Stimulated activated CD8-positive, alpha-beta memory T cell treated with anti-CD3 and anti-CD28 coated beads, Interleukin-15, amount 100 ng/mL, for 1 hour (primary cell): ENCODE results near the gene HPS4.
"Not testable (repeated sequence)": the region's sequence is repeated elsewhere in the genome, so short reads cannot be mapped to it uniquely, and the experiment has no call there.

ENCODE experiments used
- DNase-seq: peaks from one replicate; pipeline ENCODE4 v3.0.0-alpha.2; 2020; ENCODE audit warnings: low read depth

HPS4 gene

GRCh38 chr22:26442086-26442756, 41.4 kb downstream of the HPS4 start:
- DNase-seq: no peak

GRCh38 chr22:26439559-26439958, 44.0 kb downstream of the HPS4 start:
- no peak for DNase-seq

- DNase-seq: not testable (repeated sequence)
Measured at GRCh38 chr22:26438776-26439175, 44.8 kb downstream of the HPS4 start.

DNA sequence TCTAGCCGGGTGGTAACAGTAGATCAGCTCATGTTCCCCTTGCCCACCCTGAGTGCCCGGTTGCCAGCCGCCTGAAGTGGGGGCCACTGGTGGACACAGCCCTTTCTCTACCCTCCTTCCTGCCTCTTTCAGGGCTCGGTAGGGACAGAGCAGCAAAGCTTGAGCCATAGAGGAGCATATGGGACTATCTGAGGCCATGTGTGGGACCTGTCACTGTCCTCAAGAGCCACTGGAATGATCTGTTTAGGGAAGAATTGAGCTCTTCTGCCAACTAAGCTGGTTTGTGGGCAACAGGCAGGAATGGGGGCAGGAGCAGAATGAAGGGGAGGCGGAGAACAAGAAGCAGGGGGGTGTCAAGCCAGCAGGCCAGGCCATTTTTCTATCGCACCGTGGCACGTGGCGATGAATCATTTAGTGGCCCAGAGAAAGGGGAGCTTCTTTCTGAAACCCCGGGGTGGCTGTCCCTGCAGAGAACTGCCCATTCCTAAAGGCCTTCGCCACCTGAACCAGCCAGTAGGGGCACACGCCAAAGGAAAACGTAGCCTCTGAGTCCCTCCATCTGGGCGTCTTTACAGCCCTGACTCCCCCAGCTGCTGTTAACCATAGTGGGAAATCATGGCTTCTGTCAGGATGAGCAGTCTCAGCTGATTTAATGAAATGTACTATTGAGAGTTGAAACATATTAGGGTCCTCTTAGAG, 45.7 kb downstream of the HPS4 start:
- no peak for DNase-seq

DNA sequence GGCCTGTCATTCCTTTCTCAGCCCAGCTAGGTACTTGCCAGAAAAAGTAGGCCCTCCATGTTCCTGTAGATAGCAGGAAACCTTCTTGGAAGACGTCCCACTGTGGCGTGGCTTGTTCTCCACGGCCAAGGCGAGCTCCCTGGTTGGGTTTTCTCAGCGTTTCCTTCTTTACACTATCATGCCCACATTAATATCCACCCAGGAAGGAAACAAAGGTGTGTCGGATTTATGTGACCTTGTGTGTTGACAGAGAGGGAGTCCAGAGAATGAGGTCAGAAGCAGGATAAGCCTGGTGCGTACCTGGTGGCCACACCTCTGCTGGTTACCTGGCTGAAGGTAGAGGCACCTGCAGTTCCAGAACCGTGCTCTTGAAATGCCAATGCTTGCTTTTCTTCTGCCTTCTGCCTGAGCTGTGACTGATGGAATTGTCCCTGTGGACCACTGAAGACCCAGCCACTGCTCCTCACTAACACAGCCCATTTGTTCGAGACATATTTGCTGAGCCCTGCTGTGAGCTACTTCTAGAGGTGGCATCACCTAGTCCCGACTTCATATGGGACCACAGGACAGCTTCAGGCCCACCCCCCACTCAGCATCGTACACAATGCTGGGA, 46.6 kb downstream of the HPS4 start:
- no peak for DNase-seq

GRCh38 chr22:26435327-26436093, 48.1 kb downstream of the HPS4 start:
- DNase-seq: no peak

- no peak for DNase-seq
Measured at GRCh38 chr22:26433805-26434204, 49.8 kb downstream of the HPS4 start.

GRCh38 chr22:26432619-26433311, 50.8 kb downstream of the HPS4 start:
- DNase-seq: no peak

DNA sequence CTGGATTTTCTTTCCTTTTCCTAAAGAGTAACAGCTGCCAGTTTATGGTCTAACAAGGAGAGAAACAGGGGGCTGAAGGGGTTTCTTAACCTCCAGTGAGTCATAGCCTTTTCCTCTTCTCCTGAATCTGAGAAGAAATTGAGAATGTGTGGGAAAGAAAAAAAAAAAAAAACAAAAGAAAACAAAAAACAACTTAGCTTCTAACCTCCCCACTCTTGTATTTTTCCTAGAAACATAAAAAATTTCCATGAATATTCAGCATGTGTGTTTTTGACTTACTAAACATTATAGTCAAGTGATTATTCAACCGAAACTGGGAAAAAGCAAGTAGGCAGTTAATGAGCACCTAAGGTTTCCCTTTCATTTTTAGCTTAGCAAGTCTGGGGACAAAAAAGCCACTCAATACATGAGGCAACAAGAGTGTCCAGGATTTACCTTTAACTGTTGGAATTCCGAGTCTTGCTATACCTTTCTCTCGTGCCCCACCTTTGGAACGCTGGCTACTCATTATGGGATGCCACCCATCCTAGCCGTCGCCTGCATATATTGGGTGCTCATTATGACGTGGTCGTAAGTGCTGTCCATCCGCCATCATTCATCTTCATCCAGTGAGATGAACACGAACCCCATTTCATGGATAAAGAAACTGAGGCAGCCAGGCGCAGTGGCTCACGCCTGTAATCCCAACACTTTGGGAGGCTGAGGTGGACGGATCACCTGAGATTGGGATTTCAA, 52.2 kb downstream of the HPS4 start:
- DNase-seq: no peak

DNA sequence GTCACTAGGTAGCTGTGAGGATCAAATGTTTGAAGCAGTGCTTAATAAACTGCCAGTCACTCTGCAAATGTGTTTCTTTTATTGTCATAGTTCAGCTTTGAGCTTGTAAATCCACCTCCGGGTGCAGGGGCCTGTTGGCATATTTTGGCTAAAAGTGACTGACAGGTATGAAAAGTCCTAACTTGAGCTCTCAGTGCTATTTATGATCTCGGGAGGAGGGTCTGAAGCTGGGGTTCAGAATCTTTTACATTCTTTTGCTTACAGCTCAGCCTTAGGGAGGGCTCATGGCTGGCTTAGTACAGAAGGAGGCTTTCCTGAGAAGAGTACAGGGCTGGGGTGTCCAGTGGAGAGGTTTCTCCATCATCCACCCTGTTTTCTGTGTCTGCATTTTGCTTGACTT, 53.0 kb downstream of the HPS4 start:
- DNase-seq: no peak

DNA sequence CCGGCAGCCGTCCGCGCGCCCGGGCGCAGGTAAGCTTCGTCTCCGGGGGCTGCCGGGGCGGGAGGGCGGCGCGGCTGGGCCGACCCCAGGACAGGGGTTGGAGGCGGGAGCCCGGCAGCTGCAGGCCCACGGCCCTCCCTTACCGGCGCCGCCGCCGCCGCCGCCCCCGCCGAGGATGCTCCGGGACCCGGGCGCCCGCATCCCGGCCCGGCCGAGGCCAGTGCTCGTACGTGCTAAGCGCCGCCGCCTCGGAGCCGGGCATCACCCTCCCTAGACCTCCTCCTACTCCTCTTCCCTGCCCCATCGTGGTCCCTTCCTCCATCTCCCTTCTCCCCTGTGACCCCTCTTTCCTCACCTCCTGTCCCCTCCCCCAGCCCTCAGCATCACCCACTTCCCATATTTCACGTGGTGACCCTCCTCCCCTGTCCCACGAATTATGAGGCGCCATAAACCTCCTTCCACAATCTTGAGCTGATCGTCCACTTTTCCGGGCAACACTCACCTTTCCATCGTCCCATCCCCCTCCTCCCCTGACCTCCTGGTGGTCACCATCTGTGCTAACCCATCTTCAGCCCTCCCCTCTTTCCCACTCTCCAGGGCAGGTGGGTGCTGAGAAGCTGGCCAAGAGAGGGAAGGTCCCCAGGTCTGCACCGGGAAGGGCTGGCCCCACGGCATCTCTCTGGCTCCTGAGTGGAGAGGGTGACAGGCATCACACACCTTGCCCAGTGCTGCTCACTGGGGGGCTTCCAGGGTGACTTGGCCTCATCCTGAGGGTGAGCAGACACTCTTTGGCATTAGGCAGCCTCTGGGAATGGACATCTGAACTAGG, 53.9 kb downstream of the HPS4 start:
- DNase-seq: no peak

DNA sequence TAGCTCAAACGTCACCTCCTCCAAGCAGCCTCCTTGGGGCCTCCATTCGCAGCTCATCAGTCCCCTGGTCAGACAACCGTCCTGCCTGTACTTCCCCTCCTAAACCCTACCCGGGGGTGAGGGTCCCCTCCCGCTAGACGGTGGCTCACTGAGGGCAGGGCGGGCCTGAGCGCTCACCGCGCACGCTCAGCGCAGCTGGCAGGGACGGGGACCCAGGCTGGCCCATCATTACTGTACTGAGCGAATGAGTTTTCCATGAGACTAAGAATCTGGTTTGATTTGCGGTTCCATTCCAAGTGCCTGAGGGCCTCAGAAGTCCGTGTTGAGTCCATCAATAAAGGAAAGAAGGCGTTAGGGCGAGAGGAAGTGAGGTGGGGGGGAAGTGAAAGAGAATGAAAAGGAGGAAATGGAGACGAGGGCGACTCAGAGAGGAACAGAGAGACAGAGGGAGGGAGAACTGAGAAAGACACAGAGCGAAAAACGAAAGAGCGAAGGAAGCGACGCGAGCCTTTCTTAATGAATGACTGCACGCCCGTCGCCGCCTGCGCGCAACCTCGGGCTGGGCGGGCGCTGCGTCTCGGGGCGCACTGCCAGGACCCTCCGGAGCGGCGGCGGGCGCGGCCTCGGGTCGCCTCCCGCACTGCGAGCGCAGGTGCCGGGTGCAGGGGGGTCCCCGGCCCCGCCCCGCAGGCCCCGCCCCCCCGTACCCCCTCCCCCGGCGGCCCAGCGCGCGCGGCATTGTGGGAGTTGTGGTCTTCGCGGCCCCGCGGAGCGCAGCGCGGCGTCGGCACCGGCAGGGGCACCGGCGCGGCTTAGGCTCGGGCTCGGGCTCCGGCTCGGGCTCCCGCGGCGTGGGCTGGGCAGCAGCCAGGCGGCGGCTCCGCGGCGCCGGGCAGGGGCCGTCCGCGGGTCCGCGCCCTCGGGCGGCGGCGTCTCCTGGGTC, 54.8 kb downstream of the HPS4 start, which contains the start of gene ASPHD2:
Gene ASPHD2, plus strand, starts transcription at position 746 of the 943 bp plus-strand sequence. CDS start 4,356 bp downstream, outside the sequence.
- DNase-seq: peak; percentile 53

GRCh38 chr22:26426924-26427323, 56.7 kb downstream of the HPS4 start:
- DNase-seq: no peak

GRCh38 chr22:26418620-26419019, 65.0 kb downstream of the HPS4 start:
- no peak for DNase-seq

DNA sequence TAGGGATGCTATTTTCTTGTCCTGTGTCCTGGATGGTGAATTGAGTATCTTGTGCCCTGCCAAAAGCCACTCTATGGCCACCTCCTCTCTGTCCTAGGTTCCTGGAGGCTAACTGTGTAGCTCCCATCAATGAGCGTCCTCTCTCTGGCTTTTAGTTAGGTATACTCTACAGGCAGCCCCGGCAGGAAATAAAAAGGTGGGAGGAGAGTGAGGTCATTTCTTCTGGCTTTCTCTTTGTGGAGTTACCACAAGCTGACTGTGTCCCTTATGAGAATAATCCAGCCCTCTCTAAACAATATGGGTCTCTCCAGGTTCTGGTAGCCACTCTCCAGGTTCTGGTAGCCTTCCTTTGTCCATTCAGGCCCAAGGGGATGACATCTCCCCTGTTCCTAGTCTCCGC, 66.2 kb downstream of the HPS4 start:
- DNase-seq: no peak

DNA sequence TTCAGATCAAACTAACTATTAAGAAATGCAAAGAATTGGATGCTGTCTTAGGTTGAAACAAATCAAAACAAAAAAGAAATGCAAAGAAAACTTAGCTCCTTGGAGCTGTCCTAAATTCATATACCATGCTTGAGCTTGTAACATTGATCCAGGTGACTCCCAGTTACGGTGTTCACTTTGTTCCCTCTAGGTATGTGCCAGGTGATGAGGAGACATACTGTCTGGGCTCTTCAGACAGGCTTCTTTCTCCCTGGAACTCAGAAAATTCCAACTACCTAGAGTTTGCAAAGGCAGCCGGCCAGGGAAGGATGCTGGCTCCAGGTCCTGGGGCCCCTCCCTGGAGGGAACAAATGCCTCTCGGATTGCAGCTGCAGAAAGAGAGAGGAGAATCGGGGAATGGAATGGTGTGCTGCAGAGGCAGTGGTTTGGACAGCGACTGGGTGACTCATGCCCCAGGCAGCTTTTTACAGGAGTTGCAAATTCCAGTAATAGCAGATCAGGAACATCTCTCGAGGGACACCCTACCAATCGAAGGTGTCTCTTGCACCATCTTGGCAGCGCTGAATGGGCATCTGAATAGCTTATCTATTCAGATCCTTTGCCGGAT, 66.8 kb downstream of the HPS4 start:
- DNase-seq: no peak

GRCh38 chr22:26416256-26416655, 67.3 kb downstream of the HPS4 start:
- DNase-seq: no peak

DNA sequence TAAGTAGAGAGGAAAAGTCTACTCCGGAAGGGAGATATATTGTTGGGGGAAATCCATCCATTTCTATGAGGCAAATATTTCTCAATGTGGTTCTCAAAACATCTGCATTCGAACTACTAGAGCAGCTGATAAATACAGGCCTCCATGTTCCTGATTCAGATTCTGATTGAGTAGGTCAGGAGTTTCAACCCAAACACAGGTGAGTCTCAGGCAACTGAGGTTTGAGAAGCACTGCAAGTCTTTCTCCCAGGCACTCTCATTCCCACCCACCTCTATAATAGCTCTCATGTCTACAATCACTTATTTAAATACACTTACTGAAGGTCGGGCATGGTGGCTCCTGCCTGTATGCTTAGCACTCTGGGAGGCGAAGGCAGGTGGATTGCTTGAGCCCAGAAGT, 69.2 kb downstream of the HPS4 start:
- DNase-seq: no peak

GRCh38 chr22:26410386-26410785, 73.2 kb downstream of the HPS4 start:
- DNase-seq: no peak
